Spinal cord (tissue), 10 donors: Measurements from ENCODE around the gene GOLGA8K. TPM values are rescaled to one million over a fixed set of nuclear protein-coding genes. Genes with fewer than 3 reads are reported as not detected.
"Not testable (repeated sequence)": the region's sequence is repeated elsewhere in the genome, so short reads cannot be mapped to it uniquely, and the experiment has no call there.

ENCODE experiments used
- DNase-seq, 6 donors: peaks; one replicate each; pipeline versions ENCODE4 v3.0.0 to v3.0.0-alpha.2; 2013 to 2015; ENCODE audit warnings: low spot score in 6 of 6, low read depth in 4 of 6
- H3K27ac ChIP-seq: one replicate; pipeline ENCODE4 v1.5.1; 2013; ENCODE audit warnings: low read depth, low read length, control low read depth
- H3K27me3 ChIP-seq: one replicate; pipeline ENCODE4 v1.6.1; 2013; ENCODE audit warnings: low read length; ENCODE audit not compliant: control insufficient read depth, insufficient read depth
- H3K36me3 ChIP-seq: one replicate; pipeline ENCODE4 v1.6.1; 2013; ENCODE audit warnings: low read length; ENCODE audit not compliant: control insufficient read depth, insufficient read depth
- H3K4me1 ChIP-seq: one replicate; pipeline ENCODE4 v1.6.1; 2013; ENCODE audit warnings: low read length; ENCODE audit not compliant: control insufficient read depth, insufficient read depth
- H3K4me3 ChIP-seq: one replicate; pipeline ENCODE4 v1.5.1; 2013; ENCODE audit warnings: low read depth, low read length, control low read depth
- H3K9me3 ChIP-seq: one replicate; pipeline ENCODE4 v1.6.1; 2013; ENCODE audit warnings: low read length; ENCODE audit not compliant: control insufficient read depth, insufficient read depth
- WGBS: methylation state at CpG from one replicate; pipeline ENCODE4 v1.1.5; 2013; ENCODE audit warnings: missing lambda C conversion rate; ENCODE audit not compliant: insufficient coverage; 5-methylcytosine and 5-hydroxymethylcytosine counted together
- polyA plus RNA-seq, 2 donors: library from polyadenylated mRNA; unstranded; fragments of 120-200 nt; gene quantifications; one replicate each; pipeline ENCODE4 v1.2.1, GENCODE V29; 2013; ENCODE audit not compliant: insufficient read length in 2 of 2
- small RNA-seq: library from RNA; depleted of rRNA; stranded (forward); fragments of <200 nt; gene quantifications from one replicate; pipeline ENCODE3, GENCODE V24; 2014; ENCODE audit warnings: low replicate concordance
- total RNA-seq, 2 donors: library from RNA; depleted of rRNA in 1 of 2; stranded (reverse); fragments of 120-200 nt in 1 of 2; fragments of >200 nt in 1 of 2; gene quantifications; one replicate each; pipeline versions ENCODE4 v1.2.3 to v1.2.4, GENCODE V29; 2013 to 2014
- donor health status: healthy.

The GOLGA8K gene
- total and polyA plus RNA-seq, 4 donors: 0.50 to 4.8 (median 2.3) TPM

DNA sequence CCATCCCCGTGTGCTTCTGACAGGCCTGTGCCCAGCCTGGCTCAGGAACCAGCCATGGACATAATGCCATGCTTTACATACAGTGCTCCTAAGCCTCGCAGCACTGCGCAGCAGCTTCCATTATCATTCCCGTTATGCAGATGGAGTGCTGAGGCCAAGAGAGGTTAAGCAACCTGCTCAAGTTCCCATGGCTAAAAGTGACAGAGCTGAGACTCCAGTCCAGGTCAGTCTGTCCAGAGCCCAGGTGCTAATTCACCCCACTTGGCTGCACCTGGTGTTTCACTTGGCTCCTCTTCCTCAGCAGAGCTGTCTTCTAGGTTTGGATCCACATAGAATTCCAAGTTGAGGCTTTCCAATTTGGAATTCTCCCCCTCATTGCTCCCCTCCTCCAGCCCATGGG is 41.4 kb downstream of the GOLGA8K start:
- no CpG with 5 or more reads among the region's 4 CpGs for WGBS
- not testable (repeated sequence) for DNase-seq, H3K4me1 ChIP-seq, H3K9me3 ChIP-seq, H3K4me3 ChIP-seq, H3K27me3 ChIP-seq, H3K27ac ChIP-seq, H3K36me3 ChIP-seq

DNA sequence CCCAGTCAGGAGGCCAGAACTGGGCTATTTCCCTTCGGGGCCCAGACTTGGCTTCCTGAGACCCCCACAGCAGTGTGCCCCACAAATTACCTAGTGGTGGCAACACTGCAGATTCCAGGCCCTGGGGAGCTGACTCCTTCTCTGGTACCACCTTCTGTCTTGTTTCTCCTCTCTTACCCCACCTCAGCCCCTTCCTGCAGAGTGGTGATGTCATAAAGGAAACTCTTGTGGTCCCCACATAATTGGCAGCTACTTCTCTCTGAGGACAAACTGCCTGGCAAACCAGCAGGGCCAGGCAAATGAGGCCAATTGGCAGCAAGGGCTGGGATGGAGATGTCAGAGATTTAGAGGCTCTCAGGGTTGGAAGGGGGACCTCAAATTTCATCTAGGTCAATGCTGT is 44.6 kb downstream of the GOLGA8K start:
- H3K4me1 ChIP-seq, H3K36me3 ChIP-seq, H3K4me3 ChIP-seq, H3K27ac ChIP-seq, H3K27me3 ChIP-seq, DNase-seq, H3K9me3 ChIP-seq: not testable (repeated sequence)
- no CpG with 5 or more reads among the region's 1 CpG for WGBS

DNA sequence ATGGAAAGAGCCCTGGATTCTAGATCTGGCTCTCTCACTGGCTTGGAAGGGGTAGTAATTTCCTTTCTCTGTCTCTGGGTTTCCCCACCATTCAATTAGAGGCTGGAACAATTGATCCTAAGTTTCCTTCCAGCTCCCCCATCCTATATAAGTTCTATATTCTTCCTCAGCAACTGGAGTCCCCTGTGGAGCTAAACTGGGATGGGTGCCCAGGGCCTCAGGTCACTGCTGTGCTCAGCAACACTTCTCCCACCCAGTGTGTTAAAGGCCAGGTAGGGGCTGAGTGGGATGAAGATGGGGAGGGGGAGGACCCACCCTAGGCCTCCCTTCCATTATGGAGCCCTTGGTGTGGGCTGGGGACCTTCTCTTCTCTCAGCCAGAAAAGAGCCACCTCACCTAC is 46.2 kb downstream of the GOLGA8K start:
- H3K36me3 ChIP-seq, H3K9me3 ChIP-seq, H3K4me1 ChIP-seq, H3K27me3 ChIP-seq, H3K27ac ChIP-seq, DNase-seq, H3K4me3 ChIP-seq: not testable (repeated sequence)

DNA sequence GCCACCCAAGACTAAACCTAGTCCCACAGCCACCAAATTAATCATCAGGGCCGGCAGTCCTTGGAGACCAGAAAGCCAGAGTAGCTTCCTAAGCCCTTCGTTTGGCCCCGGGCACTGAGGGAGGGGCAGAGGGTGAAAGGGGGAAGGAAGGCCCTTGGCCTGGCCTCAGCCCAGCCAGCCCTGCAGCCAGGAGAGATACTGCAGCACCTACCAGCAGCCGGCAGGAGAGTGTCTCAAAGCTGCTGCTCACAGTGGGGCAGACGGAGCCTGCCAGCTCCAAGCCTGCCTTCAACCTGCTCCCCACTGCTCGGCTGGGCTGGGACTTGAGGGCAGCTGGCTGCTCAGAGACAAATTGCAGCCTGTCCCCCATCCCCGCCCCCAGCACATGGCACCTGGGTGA is 50.3 kb downstream of the GOLGA8K start:
- H3K4me1 ChIP-seq, H3K9me3 ChIP-seq, H3K27ac ChIP-seq, H3K4me3 ChIP-seq, H3K27me3 ChIP-seq, DNase-seq, H3K36me3 ChIP-seq: not testable (repeated sequence)
- no CpG with 5 or more reads among the region's 7 CpGs for whole genome bisulfite sequencing

DNA sequence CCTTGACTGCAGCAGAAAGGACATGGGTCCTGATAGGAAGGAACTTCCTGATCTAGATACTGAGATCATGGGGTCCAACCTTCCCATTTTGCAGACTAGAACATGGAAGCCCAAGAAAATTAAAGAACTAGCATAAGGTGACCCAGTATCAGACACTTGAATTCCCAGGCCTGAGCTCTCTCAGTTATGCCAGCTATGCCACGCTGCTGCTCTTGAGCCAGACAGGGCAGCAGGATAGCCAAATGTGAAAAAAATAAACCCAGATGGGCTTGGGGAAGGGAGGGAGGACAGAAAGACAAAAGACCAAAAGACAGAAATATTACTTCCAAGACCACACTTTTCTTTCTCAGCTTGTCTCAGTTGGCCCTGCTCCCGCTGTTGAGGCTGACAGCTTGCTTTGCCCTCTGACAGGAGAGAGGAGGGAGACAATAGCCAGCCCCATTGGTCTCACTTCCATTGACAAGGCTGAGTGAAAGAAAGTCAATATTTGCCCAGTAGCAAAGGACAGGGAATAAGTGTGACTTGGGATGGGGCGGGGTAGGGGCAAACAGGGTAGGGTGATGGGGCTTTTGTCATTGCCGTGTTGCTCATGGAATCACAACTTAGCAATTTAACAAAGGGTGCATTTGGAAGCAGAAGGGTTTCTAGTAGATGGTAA is 52.4 kb downstream of the GOLGA8K start:
- H3K27me3 ChIP-seq, H3K27ac ChIP-seq, H3K36me3 ChIP-seq, H3K9me3 ChIP-seq, H3K4me3 ChIP-seq, H3K4me1 ChIP-seq, DNase-seq: not testable (repeated sequence)
- no CpG with 5 or more reads among the region's 4 CpGs for WGBS

DNA sequence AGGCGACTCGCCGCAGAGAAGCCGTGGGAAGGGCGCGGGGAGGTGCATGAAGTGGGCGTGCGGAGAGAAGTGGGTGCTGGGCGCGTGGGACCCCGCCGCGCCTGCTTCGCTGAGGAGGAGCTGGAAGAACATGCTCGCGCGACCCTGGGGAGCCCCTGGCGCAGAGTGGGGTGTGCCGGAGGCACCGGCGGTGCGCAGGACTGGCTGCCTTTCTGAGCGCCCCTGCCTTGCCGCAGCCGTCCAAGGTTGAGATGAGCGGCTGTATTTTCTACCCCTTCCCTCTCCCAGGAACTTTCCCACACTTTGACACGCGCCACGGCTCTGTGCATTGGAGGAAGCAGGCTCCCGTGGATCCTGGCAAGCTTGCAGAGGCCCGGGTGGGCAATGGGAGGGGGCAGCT is 56.1 kb downstream of the GOLGA8K start:
- not testable (repeated sequence) for H3K4me3 ChIP-seq, H3K36me3 ChIP-seq, DNase-seq

GRCh38 chr15:32345978-32346547 is 57.0 kb downstream of the GOLGA8K start:
- H3K36me3 ChIP-seq, H3K4me1 ChIP-seq, DNase-seq, H3K9me3 ChIP-seq, H3K27me3 ChIP-seq, H3K4me3 ChIP-seq, H3K27ac ChIP-seq: not testable (repeated sequence)
- no CpG with 5 or more reads among the region's 46 CpGs for WGBS

More for the DNA sequence above, 56.1 kb downstream of the GOLGA8K start:
- not testable (repeated sequence) for H3K4me1 ChIP-seq, H3K27ac ChIP-seq, H3K27me3 ChIP-seq, H3K9me3 ChIP-seq
- no CpG with 5 or more reads among the region's 31 CpGs for WGBS

DNA sequence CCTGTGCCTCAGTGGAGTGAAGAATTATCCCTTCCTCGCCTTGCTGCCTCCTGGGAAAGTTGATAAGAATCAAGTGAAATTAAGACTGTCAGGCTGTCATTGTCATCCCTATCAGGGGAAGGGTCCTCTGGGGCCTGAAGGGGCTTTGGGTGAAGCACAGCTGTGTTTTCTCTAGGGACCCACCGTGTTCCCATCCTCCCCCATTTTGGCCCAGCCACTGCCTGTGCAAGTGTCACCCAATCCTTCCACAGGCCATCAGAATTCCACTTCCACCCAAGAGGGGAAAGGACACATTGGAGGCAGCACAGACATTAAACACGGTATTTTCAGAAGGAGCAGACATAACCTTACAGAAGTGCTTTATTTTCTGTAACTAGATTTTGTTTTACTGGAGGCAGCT is 59.2 kb downstream of the GOLGA8K start:
- not testable (repeated sequence) for H3K27me3 ChIP-seq, H3K27ac ChIP-seq, H3K36me3 ChIP-seq, H3K4me3 ChIP-seq, DNase-seq, H3K9me3 ChIP-seq, H3K4me1 ChIP-seq
- WGBS: no CpG with 5 or more reads among the region's 3 CpGs

Small RNAs within 50 kb of the gene (small RNA-seq; reads per million reads assigned to genes)
- gene RF00096 (not detected), gene RN7SL185P (not detected), gene RN7SL539P (not detected)

Other genes starting within 250 kb of the GOLGA8K start
- 1 to 10 TPM in 1 of 2 donors, not detected in 1; 2.6 TPM for gene GOLGA8O, start 52.3 kb upstream of the GOLGA8K start, total RNA-seq
- under 1 TPM; 0.15 to 0.19 TPM for gene GOLGA8O, start 52.3 kb upstream of the GOLGA8K start, polyA plus RNA-seq
- gene GOLGA8N, start 190.2 kb upstream of the GOLGA8K start, total RNA-seq: 10 to 100 TPM; 10.5 to 12.3 TPM
- gene GOLGA8N, start 190.2 kb upstream of the GOLGA8K start, polyA plus RNA-seq: 10 to 100 TPM; 13.5 to 21.0 TPM
- gene ARHGAP11A, start 212.2 kb upstream of the GOLGA8K start, total RNA-seq: 10 to 100 TPM; 16.5 to 17.5 TPM
- 10 to 100 TPM; 16.3 to 21.3 TPM for gene ARHGAP11A, start 212.2 kb upstream of the GOLGA8K start, polyA plus RNA-seq
- 100 to 1,000 TPM; 115 to 173 TPM for gene SCG5, start 238.4 kb upstream of the GOLGA8K start, total RNA-seq
- 100 to 1,000 TPM; 291 TPM for gene SCG5, start 238.4 kb upstream of the GOLGA8K start, polyA plus RNA-seq